ENCODE measurements around the gene CYP4V2.

CYP4V2 gene

DNA sequence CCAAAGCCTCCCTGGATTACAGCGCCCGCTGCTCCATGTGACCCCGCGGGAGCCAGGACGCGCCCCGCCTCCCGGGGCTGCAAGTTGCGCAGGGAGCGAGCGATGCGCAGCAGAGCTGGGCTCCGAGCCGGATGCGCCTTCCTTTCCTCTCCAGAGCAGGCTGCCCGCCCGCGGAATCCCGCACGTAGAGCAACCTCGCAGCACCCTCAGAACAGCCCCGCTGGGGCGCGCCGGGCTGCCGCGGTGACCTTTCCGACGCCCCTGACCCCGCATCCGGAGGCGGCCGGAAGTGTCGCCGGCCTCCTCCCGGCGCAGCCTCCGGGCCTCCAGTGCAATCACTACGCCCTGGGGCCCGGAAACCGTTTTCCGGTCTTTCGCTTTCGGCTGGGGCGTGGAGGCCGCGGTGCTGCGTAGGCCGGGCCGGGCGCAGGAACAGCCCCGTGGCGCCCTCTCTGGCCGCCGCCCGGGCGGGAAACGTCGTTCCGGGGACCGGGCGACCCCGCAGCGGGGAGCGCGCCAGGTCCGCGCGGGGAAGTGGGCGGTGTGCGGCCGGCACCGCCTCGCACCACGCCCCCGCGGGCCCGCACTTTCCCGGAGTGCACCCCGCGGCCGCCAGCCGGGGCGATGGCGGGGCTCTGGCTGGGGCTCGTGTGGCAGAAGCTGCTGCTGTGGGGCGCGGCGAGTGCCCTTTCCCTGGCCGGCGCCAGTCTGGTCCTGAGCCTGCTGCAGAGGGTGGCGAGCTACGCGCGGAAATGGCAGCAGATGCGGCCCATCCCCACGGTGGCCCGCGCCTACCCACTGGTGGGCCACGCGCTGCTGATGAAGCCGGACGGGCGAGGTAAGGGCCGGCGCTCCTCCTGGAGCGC is at the start of gene CYP4V2:
Gene CYP4V2, plus strand, starts transcription at position 368 of the 866 bp plus-strand sequence. Its CDS starts 257 bp downstream, at position 625.
- TF ChIP-seq POLR2A (IDR thresholded peaks at IDR 0.05; ENCODE audit: low read length) (peak; percentile 61), GATA1 (IDR thresholded peaks at IDR 0.05; ENCODE audit: low read depth, low read length) (no peak)
- peak; percentile 85 to 87 for DNase-seq

DNA sequence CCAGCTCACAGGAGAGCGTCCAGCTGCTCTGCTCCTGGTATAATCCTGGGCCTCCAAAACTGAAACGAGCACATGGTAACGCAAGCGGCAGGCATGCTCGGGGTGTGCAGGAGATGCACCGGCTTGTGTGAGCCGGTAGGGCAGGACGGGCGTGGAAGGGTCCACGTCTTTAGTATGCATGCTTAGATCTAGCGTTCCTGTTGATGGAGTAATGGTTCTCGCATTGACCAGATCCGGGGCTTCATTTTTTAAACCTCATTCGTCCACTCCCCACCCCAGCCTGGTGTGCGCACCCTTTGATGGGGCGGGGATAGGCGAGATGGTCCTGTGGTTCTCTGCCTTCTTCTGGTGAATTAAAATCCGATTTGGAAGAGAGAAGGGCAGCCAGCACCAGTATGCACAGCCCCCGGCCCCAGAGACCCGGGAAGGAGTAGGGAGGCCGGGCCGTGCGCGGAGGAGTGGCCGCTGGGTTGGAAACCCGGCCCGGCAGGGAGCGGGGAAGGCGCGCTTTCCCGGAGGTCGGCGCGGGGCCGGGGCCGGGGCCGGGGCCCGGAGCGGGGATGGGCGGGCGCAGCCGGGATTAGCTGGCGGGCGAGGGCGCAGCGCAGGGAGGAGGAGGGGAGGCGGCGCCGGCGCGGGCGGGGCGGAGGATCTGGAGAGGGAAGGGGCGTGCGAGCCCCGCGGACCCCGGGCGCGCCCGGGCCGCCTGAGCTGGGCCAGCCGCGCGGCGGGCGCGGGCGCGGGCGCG is 47.0 kb upstream of the CYP4V2 start:
- DNase-seq: no peak
- TF ChIP-seq POLR2A (IDR thresholded peaks at IDR 0.05; ENCODE audit: low read length): no peak
- no peak for TF ChIP-seq GATA1 (IDR thresholded peaks at IDR 0.05; ENCODE audit: low read depth, low read length)

DNA sequence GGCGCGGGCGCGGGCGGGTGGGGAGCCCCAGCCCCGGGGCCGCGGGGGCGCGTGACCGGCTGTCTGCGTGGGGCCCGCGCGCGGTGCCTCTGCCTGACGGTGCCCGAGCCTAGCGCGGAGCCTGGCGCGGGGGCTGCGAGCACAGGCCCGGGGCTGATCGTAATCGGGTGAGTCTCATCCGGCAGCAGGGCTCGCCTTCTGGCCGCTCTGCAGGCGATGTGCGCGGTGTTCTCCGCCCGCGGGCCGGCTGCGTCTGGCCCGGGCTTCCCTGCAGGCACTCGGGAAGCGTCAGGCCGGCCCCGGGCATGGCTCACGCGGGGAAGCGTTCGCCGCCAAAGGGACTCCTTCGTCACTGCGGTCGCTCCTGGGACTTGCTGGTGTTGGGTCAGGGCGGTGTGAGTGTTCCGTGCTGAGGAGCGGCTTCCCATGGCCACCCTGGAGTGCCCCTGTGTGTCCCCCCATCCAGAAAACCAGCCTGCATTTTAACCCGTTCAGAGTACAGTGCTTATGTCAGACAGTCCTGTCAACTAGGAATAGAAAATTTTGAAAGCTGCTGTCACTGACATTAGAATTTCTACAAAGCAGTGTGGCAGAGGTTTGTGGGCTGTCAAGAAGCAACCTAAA is 46.3 kb upstream of the CYP4V2 start:
- TF ChIP-seq POLR2A (IDR thresholded peaks at IDR 0.05; ENCODE audit: low read length) (no peak), GATA1 (IDR thresholded peaks at IDR 0.05; ENCODE audit: low read depth, low read length) (no peak)
- DNase-seq: peak in 1 of 2 experiments; percentile 13

DNA sequence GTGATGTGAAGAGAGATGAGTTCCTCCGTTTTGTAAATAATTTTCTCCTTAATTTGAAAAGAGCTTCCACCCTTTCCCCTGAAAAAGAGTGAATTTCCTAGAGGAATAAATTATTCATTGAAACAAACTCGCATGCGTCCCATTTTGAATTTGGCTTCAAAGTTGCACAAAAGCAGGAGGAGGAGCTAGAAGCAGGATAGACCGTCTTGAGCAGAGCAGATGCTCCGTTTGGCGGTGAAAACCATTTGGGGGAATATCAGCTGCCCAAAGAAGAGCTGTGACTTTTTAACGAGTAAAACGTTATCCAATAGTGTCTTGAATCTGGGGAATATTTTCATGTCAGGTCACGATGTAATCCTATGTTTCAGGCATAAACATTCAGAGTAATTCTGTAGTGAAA is 44.9 kb upstream of the CYP4V2 start:
- no peak for DNase-seq
- TF ChIP-seq POLR2A (IDR thresholded peaks at IDR 0.05; ENCODE audit: low read length) (no peak), GATA1 (IDR thresholded peaks at IDR 0.05; ENCODE audit: low read depth, low read length) (no peak)

DNA sequence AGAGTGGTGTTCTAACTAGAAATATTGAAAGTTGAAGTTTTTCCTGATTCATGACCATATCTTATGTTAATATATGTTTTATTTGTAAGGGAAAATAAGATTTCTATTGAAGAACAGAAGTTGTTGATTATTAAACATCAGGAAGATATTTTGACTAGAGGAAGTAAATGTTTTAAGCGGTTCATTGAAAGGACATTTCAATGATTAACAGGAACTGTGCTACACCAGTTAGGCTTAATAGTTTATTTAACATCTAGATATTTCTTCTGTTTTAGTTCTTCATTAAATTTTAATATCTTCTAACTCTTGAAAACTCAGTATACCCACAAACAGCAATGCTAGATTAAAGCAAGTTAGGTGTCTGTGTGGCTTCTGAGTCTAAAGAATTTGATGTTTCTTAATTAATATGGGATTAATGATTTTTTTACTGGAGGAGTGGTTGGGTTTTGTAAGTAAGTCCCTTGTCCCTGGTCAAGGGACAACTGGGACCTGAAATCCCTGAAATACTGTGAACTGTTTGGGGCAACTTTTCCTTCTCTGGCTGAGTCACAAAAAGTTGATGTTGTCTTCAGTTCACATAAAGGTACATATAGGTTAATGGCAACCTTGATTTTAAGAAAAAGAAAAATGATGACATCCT is 42.9 kb upstream of the CYP4V2 start:
- TF ChIP-seq GATA1 (IDR thresholded peaks at IDR 0.05; ENCODE audit: low read depth, low read length) (no peak), POLR2A (IDR thresholded peaks at IDR 0.05; ENCODE audit: low read length) (no peak)
- no peak for DNase-seq

DNA sequence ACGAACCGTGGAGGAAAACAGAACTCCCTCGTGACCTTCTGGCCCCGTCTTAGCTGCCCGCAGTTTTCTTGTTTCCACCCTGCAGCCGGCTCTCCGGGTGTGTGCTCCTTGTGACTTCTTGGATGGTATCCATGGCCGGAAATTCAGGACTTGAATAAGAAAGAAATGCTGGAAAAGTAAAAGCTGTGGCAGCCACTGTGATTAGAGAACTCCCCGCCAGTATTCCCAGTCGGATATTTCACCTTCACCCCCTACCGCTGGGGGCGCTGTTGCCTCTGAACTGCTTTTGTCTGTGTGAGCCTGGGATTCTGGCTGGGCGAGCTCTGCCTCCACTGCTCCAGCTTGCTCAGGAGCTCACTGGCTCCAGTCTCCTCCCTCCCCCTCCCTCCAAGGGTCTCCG is 41.5 kb upstream of the CYP4V2 start:
- TF ChIP-seq GATA1 (IDR thresholded peaks at IDR 0.05; ENCODE audit: low read depth, low read length) (no peak), POLR2A (IDR thresholded peaks at IDR 0.05; ENCODE audit: low read length) (no peak)
- peak in 1 of 2 experiments; percentile 30 for DNase-seq

DNA sequence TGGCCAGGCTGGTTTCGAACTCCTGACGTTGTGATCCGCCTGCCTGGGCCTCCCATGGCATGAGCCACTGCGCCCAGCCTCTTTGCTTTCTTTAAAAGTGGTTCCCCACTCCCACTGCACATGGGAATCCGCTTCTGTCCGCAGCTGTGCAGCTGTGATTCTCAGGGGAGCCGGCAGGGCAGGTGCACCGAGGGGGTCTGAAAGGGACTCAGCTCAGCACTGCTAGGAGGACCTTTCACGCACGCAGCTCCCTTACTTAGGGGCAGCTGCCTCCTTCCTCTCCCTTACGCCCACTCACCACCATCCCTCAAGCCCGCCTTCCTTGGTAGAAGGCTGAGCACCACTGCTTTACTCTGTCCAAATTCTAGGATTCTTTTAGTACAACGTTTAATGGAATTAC is 40.4 kb upstream of the CYP4V2 start:
- no peak for TF ChIP-seq POLR2A (IDR thresholded peaks at IDR 0.05; ENCODE audit: low read length)
- no peak for TF ChIP-seq GATA1 (IDR thresholded peaks at IDR 0.05; ENCODE audit: low read depth, low read length)

DNA sequence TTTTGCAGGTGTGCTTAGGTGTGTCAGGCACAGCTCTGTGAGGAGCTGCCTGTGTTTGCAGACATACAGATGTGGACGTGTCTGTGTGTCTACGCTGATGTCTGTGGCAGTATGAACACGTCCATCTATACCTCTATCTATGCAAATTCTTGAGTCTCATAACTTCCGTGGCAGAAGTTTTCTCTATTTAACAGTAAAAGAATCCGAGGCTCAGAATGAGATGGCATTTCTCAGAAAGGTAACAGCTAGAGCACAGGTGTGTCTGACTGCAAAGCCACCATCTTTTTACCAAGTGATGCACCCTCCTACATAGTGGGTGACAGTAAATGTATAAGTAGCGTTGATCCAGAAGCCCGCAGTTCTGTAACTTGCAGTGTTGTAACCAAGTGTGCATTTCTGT is 39.9 kb upstream of the CYP4V2 start:
- TF ChIP-seq GATA1 (IDR thresholded peaks at IDR 0.05; ENCODE audit: low read depth, low read length) (no peak), POLR2A (IDR thresholded peaks at IDR 0.05; ENCODE audit: low read length) (no peak)
- DNase-seq: no peak

More for the DNA sequence above, 40.4 kb upstream of the CYP4V2 start:
- no peak for DNase-seq

DNA sequence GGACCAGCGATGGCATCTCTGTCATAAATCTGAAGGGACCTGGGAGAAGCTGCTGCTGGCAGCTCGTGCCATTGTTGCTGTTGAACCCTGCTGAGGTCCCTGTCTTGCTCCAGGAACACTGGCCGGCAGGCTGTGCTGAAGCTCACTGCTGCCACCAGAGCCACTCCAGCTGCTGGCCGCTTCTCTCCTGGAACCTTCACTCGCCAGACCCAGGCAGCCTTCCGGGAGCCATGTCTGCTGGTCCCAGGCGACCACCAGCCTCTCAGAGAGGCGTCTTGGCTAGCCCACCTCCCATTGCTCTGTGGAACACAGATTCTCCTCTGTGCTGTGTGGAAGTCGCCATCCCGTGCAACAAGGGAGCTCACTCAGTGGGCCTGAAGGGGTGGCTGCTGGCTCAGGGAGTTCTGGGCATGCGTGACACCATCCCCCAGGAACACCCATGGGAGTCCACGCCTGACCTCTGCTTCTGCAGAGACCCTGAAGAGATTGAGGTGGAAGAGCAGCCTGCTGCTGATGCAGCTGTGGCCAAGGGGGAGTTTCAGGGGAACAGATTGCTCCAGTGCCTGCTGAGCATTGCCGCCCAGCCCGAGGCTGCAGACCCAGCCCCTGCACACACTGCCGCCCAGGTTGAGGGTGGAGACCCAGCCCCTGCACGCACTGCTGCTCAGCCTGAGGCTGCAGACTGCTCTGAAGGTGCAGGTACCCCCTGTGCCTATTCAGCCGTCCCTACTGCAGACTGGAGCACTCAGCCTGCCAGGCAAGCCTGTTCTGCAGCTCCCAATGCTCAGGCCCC is 33.1 kb upstream of the CYP4V2 start:
- no peak for DNase-seq
- no peak for TF ChIP-seq POLR2A (IDR thresholded peaks at IDR 0.05; ENCODE audit: low read length)
- no peak for TF ChIP-seq GATA1 (IDR thresholded peaks at IDR 0.05; ENCODE audit: low read depth, low read length)

DNA sequence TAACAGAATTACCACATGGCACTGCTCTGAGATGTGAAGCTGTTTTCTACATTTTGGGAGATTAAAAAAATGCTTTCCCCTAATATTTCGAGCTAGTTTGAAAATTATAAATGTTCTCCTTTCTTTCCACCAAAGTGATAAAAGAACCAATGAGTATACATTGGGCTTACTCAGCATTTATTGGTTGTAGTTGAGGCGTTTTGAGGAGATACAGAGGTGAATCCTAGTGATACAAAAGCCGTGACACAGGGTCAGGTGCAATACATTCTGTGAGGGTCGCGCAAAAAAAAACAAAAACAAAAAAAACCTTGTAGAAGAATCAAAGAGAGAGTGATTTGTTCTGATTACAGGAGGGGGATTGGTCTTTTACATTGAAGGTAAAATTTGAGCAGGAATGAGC is 32.4 kb upstream of the CYP4V2 start:
- TF ChIP-seq POLR2A (IDR thresholded peaks at IDR 0.05; ENCODE audit: low read length): no peak
- TF ChIP-seq GATA1 (IDR thresholded peaks at IDR 0.05; ENCODE audit: low read depth, low read length): no peak
- DNase-seq: no peak

DNA sequence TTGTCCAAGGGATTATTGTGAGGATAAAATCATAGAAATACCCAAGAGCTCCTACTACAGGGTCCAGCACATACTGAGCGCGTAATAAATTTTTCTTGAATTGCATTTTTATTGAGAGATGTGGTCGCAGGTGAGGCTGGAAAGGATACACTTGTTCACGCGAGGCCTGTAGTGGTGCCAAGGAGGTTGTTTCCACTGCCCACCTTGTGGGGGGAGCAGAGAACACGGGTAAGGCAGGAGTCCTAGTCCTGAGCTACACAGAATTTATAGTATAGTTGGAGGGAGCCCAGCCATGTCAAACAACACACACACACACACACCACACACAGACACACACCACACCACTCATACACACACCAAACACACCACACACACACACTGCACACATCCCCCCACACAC is 31.8 kb upstream of the CYP4V2 start:
- TF ChIP-seq GATA1 (IDR thresholded peaks at IDR 0.05; ENCODE audit: low read depth, low read length) (no peak), POLR2A (IDR thresholded peaks at IDR 0.05; ENCODE audit: low read length) (no peak)
- no peak for DNase-seq

DNA sequence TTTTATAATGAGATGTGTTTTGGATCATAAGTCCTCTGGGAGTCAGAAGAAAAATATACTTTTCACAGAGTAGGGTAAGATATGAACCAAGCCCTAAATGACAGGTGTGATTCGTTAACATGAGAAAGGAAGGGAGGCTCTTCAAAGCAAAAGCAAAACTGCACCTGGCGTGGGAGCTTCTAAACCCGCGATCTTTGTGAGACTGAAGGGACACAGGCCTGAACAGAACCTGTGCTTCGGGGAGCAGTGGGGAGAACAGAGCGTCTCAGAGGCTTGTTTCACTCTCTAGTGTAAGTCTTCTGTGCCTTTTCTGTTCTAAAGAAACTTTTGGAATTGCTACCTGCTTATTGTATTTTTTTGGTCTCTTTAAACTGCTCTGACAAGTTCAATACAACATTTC is 30.2 kb upstream of the CYP4V2 start:
- no peak for DNase-seq
- no peak for TF ChIP-seq GATA1 (IDR thresholded peaks at IDR 0.05; ENCODE audit: low read depth, low read length)
- TF ChIP-seq POLR2A (IDR thresholded peaks at IDR 0.05; ENCODE audit: low read length): no peak

All from erythroblast (primary cell).